ENCODE measurements around the gene RIOK1. TPM values are rescaled to one million over a fixed set of nuclear protein-coding genes. Genes with fewer than 3 reads are reported as not detected.

The RIOK1 gene
- total and polyA plus RNA-seq, 2 experiments from 2014 or later, result 15.5 to 19.6 TPM

DNA sequence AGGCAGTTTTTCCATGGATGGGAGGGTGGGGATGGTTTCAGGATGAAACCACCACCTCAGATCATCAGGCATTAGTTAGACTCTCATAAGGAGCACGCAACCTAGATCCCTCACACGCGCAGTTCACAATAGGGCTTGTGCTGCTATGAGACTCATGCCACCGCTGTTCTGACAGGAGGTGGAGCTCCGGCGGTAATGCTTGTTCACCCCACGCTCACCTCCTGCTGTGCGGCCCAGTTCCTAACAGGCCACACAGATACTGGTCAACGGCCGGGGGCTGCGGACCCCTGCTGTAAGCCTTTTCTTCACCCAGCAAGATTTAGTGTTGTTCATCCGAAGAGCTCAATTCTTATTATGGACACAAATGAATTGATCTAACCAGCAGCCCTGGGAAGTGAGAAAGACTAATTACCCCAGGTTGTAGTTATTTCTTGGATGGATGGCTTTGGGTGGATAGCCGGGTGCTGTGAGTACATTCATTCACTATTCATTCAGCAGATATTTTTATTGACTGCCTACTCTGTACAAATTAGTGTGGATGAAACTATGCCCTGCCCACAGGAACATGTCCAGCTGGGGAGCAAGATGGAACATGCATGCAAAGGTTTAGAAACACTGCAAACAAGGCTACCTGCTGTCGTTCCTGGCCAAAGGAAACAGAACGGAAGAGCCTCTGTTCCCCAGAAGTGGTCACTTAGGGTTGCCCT lies 57.2 kb downstream of the RIOK1 start:
- DNase-seq (ENCODE audit: low spot score), result no peak
- Histone ChIP-seq H3K4me2 (no peak overlapping the region), H3K27ac (no peak overlapping the region), H3K4me1 (ENCODE audit: insufficient read depth) (no peaks in the 10 kb centered on the region), H3K79me2 (no peaks in the 10 kb centered on the region), H4K20me1 (ENCODE audit: insufficient read depth, poor library complexity, severe bottlenecking) (no peaks in the 10 kb centered on the region), H3K4me3 (no peak overlapping the region), H3K9me3 (ENCODE audit: low read depth) (no peaks in the 10 kb centered on the region), H3K27me3 (no peaks in the 10 kb centered on the region), H2AFZ (no peak overlapping the region), H3K36me3 (replicated peaks; ENCODE audit: insufficient read depth, low read depth) (no peaks in the 10 kb centered on the region), H3K9me2 (replicated peaks; ENCODE audit: insufficient read depth) (no peaks in the 10 kb centered on the region)
- TF ChIP-seq, protein P1, sequence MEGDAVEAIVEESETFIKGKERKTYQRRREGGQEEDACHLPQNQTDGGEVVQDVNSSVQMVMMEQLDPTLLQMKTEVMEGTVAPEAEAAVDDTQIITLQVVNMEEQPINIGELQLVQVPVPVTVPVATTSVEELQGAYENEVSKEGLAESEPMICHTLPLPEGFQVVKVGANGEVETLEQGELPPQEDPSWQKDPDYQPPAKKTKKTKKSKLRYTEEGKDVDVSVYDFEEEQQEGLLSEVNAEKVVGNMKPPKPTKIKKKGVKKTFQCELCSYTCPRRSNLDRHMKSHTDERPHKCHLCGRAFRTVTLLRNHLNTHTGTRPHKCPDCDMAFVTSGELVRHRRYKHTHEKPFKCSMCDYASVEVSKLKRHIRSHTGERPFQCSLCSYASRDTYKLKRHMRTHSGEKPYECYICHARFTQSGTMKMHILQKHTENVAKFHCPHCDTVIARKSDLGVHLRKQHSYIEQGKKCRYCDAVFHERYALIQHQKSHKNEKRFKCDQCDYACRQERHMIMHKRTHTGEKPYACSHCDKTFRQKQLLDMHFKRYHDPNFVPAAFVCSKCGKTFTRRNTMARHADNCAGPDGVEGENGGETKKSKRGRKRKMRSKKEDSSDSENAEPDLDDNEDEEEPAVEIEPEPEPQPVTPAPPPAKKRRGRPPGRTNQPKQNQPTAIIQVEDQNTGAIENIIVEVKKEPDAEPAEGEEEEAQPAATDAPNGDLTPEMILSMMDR (IDR thresholded peaks at IDR 0.05; ENCODE audit: poor library complexity), result no peak
- TF ChIP-seq EZH2phosphoT487 (IDR thresholded peaks at IDR 0.05; ENCODE audit: low read depth, severe bottlenecking, unreplicated experiment) (no peak), EZH2 (IDR thresholded peaks at IDR 0.05; ENCODE audit: borderline replicate concordance) (no peak)
- 71% methylated on average over 15 of the region's 15 CpGs for WGBS (ENCODE audit: low lambda C conversion rate, missing lambda C conversion rate)

GRCh38 chr6:7448232-7448631 lies 58.6 kb downstream of the RIOK1 start:
- no peaks in the 10 kb centered on the region for H3K27me3 ChIP-seq
- no peaks in the 10 kb centered on the region for H3K4me1 ChIP-seq (ENCODE audit: insufficient read depth)
- WGBS (ENCODE audit: low lambda C conversion rate, missing lambda C conversion rate), result 86% methylated on average over 6 of the region's 6 CpGs
- no peak overlapping the region for H3K27ac ChIP-seq
- DNase-seq (ENCODE audit: low spot score), result no peak
- H3K9me3 ChIP-seq (ENCODE audit: low read depth), result no peaks in the 10 kb centered on the region
- no peaks in the 10 kb centered on the region for H3K9me2 ChIP-seq (replicated peaks; ENCODE audit: insufficient read depth)
- no peak overlapping the region for H3K4me2 ChIP-seq
- H4K20me1 ChIP-seq (ENCODE audit: insufficient read depth, poor library complexity, severe bottlenecking), result no peaks in the 10 kb centered on the region
- H3K4me3 ChIP-seq, result no peak overlapping the region
- no peak overlapping the region for H2AFZ ChIP-seq
- H3K79me2 ChIP-seq, result no peaks in the 10 kb centered on the region
- no peak for TF ChIP-seq EZH2 (IDR thresholded peaks at IDR 0.05; ENCODE audit: borderline replicate concordance)
- TF ChIP-seq, protein P1 (IDR thresholded peaks at IDR 0.05; ENCODE audit: poor library complexity), result no peak
- no peaks in the 10 kb centered on the region for H3K36me3 ChIP-seq (replicated peaks; ENCODE audit: insufficient read depth, low read depth)

GRCh38 chr6:7449018-7449417 lies 59.4 kb downstream of the RIOK1 start:
- no peak overlapping the region for H3K4me3 ChIP-seq
- no peaks in the 10 kb centered on the region for H3K9me3 ChIP-seq (ENCODE audit: low read depth)
- no peak for DNase-seq (ENCODE audit: low spot score)
- H3K4me2 ChIP-seq, result no peak overlapping the region
- no peak overlapping the region for H3K27ac ChIP-seq
- no peaks in the 10 kb centered on the region for H3K79me2 ChIP-seq
- no peak for TF ChIP-seq EZH2phosphoT487 (IDR thresholded peaks at IDR 0.05; ENCODE audit: low read depth, severe bottlenecking, unreplicated experiment)
- TF ChIP-seq, protein P1 (IDR thresholded peaks at IDR 0.05; ENCODE audit: poor library complexity), result no peak
- no peak for TF ChIP-seq EZH2 (IDR thresholded peaks at IDR 0.05; ENCODE audit: borderline replicate concordance)
- H4K20me1 ChIP-seq (ENCODE audit: insufficient read depth, poor library complexity, severe bottlenecking), result no peaks in the 10 kb centered on the region
- no peaks in the 10 kb centered on the region for H3K27me3 ChIP-seq
- H3K4me1 ChIP-seq (ENCODE audit: insufficient read depth), result no peaks in the 10 kb centered on the region
- H2AFZ ChIP-seq, result no peak overlapping the region
- WGBS (ENCODE audit: low lambda C conversion rate, missing lambda C conversion rate), result 70% methylated on average over 4 of the region's 4 CpGs
- H3K36me3 ChIP-seq (replicated peaks; ENCODE audit: insufficient read depth, low read depth), result no peaks in the 10 kb centered on the region
- no peaks in the 10 kb centered on the region for H3K9me2 ChIP-seq (replicated peaks; ENCODE audit: insufficient read depth)

All from hepatocyte (in vitro differentiated cells).